ENCODE results near the gene WSB2. TPM values are rescaled to one million over a fixed set of nuclear protein-coding genes. Genes with fewer than 3 reads are reported as not detected.

WSB2 gene
- polyA plus RNA-seq, 6 donors from 2014 or later = 5.8 to 12.8 (median 8.3) TPM

DNA sequence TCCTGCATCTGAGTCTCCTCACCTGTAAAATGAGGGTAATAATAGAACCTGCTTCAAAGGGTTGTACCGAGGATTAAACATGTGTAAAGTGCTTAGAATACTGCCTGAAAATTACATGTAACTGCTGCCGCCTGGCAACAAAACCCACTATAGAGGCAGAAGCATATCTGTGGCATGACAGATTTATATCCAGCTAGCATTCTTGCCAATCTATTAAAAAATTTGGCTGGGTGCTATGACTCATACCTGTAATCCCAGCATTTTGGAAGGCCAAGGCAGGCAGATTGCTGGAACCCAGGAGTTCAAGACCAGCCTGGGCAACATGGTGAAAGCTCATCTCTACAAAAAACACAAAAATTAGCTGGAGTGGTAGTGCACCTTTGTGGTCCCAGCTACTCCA is 75.8 kb downstream of the WSB2 start:
- H3K27ac Mint-ChIP-seq = no peak overlapping the region
- ATAC-seq (ENCODE audit: low read depth in 2 of 2) (no peak), DNase-seq (no peak)
- H3K27me3 Mint-ChIP-seq = peaks cover 0 to 5% (median 4%) of the 10 kb centered on the region in 3 donors
- H3K9me3 Mint-ChIP-seq = peaks cover 2 to 15% (median 6%) of the 10 kb centered on the region in 7 donors
- H3K4me3 Mint-ChIP-seq = no peak overlapping the region
- H3K4me1 Mint-ChIP-seq = no peaks in the 10 kb centered on the region
- no peaks in the 10 kb centered on the region for H3K36me3 Mint-ChIP-seq

Other genes with a start within 250 kb of the WSB2 start
- gene KSR2, start 92.2 kb downstream of the WSB2 start, polyA plus RNA-seq (ENCODE audit: low read depth in 6 of 6) = not detected
- gene RFC5, start 44.5 kb downstream of the WSB2 start, polyA plus RNA-seq (ENCODE audit: low read depth in 6 of 6) = 10 to 100 TPM; 16.0 to 26.8 (median 24.1) TPM
- 1 to 10 TPM in 4 of 6 donors, under 1 TPM in 1, not detected in 1; 0.36 to 3.1 (median 1.7) TPM for gene VSIG10, start 42.8 kb upstream of the WSB2 start, polyA plus RNA-seq (ENCODE audit: low read depth in 6 of 6)
- 100 to 1,000 TPM; 237 to 308 (median 258) TPM for gene PEBP1, start 74.9 kb upstream of the WSB2 start, polyA plus RNA-seq (ENCODE audit: low read depth in 6 of 6)

Data from naive B cell (primary cell).